Measurements from ENCODE around the gene CLCN1.

DNA sequence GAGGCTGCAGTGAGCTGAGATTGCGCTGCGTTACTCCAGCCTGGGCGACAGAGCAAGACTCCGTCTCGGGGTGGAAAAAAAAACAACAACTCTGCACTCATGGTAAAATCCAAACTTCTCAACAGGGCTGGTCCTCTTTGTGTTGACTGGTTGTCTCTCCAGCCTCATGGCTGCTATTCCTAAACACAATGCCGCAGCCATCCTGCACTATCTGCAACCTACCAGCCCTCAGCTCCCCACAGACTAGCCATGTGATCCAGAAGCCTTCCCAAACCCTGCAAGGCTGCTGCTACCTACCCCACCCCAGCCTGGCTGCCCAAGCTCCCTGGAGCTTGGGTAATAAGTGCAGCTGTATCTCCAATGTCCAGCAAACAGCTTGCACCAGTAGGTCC, 77.0 kb downstream of the CLCN1 start:
- TF ChIP-seq, protein P1, sequence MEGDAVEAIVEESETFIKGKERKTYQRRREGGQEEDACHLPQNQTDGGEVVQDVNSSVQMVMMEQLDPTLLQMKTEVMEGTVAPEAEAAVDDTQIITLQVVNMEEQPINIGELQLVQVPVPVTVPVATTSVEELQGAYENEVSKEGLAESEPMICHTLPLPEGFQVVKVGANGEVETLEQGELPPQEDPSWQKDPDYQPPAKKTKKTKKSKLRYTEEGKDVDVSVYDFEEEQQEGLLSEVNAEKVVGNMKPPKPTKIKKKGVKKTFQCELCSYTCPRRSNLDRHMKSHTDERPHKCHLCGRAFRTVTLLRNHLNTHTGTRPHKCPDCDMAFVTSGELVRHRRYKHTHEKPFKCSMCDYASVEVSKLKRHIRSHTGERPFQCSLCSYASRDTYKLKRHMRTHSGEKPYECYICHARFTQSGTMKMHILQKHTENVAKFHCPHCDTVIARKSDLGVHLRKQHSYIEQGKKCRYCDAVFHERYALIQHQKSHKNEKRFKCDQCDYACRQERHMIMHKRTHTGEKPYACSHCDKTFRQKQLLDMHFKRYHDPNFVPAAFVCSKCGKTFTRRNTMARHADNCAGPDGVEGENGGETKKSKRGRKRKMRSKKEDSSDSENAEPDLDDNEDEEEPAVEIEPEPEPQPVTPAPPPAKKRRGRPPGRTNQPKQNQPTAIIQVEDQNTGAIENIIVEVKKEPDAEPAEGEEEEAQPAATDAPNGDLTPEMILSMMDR (IDR thresholded peaks at IDR 0.05; ENCODE audit: control extremely low read depth in 1 of 3, insufficient read depth in 1 of 3, low read depth in 1 of 3, low read length in 3 of 3), result no peak
- no peak for TF ChIP-seq HDAC2 (IDR thresholded peaks at IDR 0.05; ENCODE audit: borderline replicate concordance in 1 of 2, low read depth in 2 of 2, low read length in 2 of 2)
- TF ChIP-seq GABPA (IDR thresholded peaks at IDR 0.05; ENCODE audit: borderline replicate concordance, insufficient read depth, low read length), result no peak
- no peak for TF ChIP-seq POLR2AphosphoS5 (IDR thresholded peaks at IDR 0.05; ENCODE audit: low read depth, low read length)
- TF ChIP-seq, protein P2, sequence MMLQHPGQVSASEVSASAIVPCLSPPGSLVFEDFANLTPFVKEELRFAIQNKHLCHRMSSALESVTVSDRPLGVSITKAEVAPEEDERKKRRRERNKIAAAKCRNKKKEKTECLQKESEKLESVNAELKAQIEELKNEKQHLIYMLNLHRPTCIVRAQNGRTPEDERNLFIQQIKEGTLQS (IDR thresholded peaks at IDR 0.05; ENCODE audit: insufficient read depth, low read depth, low read length), result no peak
- no peak for TF ChIP-seq CHD1 (IDR thresholded peaks at IDR 0.05; ENCODE audit: low read depth, low read length)
- no peak for TF ChIP-seq TEAD4 (IDR thresholded peaks at IDR 0.05; ENCODE audit: low read depth, low read length)
- no peak for TF ChIP-seq BACH1 (IDR thresholded peaks at IDR 0.05; ENCODE audit: low read length)
